Chondrocyte (in vitro differentiated cells): ENCODE data around the gene ARTN. TPM values are rescaled to one million over a fixed set of nuclear protein-coding genes. Genes with fewer than 3 reads are reported as not detected.

Experiments
- DNase-seq: peaks from one replicate; pipeline ENCODE4 v3.0.0; 2021; ENCODE audit warnings: mixed read lengths, low spot score
- H3K27ac Mint-ChIP-seq: one replicate; pipeline ENCODE4 v1.8.0; 2021; ENCODE audit warnings: mild to moderate bottlenecking, moderate library complexity, mixed read lengths; ENCODE audit not compliant: unreplicated experiment
- H3K27me3 Mint-ChIP-seq: 2 replicates; pipeline ENCODE4 v1.8.0; 2021; ENCODE audit warnings: low read depth, mixed read lengths
- H3K36me3 Mint-ChIP-seq: 2 replicates; pipeline ENCODE4 v1.8.0; 2021; ENCODE audit warnings: low read depth, mixed read lengths
- H3K4me1 Mint-ChIP-seq: 2 replicates; pipeline ENCODE4 v1.8.0; 2021; ENCODE audit warnings: low read depth, mild to moderate bottlenecking, mixed read lengths
- H3K4me3 Mint-ChIP-seq: one replicate; pipeline ENCODE4 v1.8.0; 2021; ENCODE audit warnings: mild to moderate bottlenecking, moderate library complexity, mixed read lengths; ENCODE audit not compliant: unreplicated experiment
- H3K9me3 Mint-ChIP-seq: 2 replicates; pipeline ENCODE4 v1.8.0; 2021; ENCODE audit warnings: low read depth, mixed read lengths
- CTCF ChIP-seq: fragments of 200-600 bp; sonication (generic); IDR thresholded peaks from 2 replicates; pipeline ENCODE4 v1.5.0; 2021; ENCODE audit warnings: antibody characterized with exemption, mild to moderate bottlenecking, moderate library complexity
- total RNA-seq: library from RNA; stranded (reverse); gene quantifications from 3 replicates; pipeline ENCODE4 v1.2.1, GENCODE V29; 2021

Gene ARTN
- total RNA-seq, 1 donor from 2014 or later = 0.50 TPM

GRCh38 chr1:43898981-43899380 lies 34.6 kb upstream of the ARTN start:
- TF ChIP-seq CTCF = no peak
- H3K4me3 Mint-ChIP-seq = no peak overlapping the region
- DNase-seq = no peak
- H3K27ac Mint-ChIP-seq = no peak overlapping the region
- no peaks in the 10 kb centered on the region for H3K27me3 Mint-ChIP-seq
- H3K4me1 Mint-ChIP-seq = peaks cover 1% of the 10 kb centered on the region
- H3K9me3 Mint-ChIP-seq = no peaks in the 10 kb centered on the region
- peaks cover 30% of the 10 kb centered on the region for H3K36me3 Mint-ChIP-seq

GRCh38 chr1:43900386-43900785 lies 33.2 kb upstream of the ARTN start:
- no peak for DNase-seq
- H3K9me3 Mint-ChIP-seq = no peaks in the 10 kb centered on the region
- H3K27ac Mint-ChIP-seq = no peak overlapping the region
- H3K4me1 Mint-ChIP-seq = no peaks in the 10 kb centered on the region
- H3K4me3 Mint-ChIP-seq = no peak overlapping the region
- H3K27me3 Mint-ChIP-seq = no peaks in the 10 kb centered on the region
- H3K36me3 Mint-ChIP-seq = peaks cover 19% of the 10 kb centered on the region
- no peak for TF ChIP-seq CTCF

- no peak for DNase-seq
- Mint-ChIP-seq H3K9me3 (no peaks in the 10 kb centered on the region), H3K36me3 (peaks cover 15% of the 10 kb centered on the region), H3K4me1 (no peaks in the 10 kb centered on the region), H3K27ac (no peak overlapping the region), H3K4me3 (no peak overlapping the region), H3K27me3 (no peaks in the 10 kb centered on the region)
- no peak for TF ChIP-seq CTCF
Observed at GRCh38 chr1:43901196-43901961, 32.2 kb upstream of the ARTN start.

- H3K36me3 Mint-ChIP-seq = peaks cover 15% of the 10 kb centered on the region
- no peak for DNase-seq
- H3K4me1 Mint-ChIP-seq = no peaks in the 10 kb centered on the region
- H3K9me3 Mint-ChIP-seq = no peaks in the 10 kb centered on the region
- no peak overlapping the region for H3K4me3 Mint-ChIP-seq
- TF ChIP-seq CTCF = no peak
- no peak overlapping the region for H3K27ac Mint-ChIP-seq
- no peaks in the 10 kb centered on the region for H3K27me3 Mint-ChIP-seq
Observed at GRCh38 chr1:43902058-43902831, 31.4 kb upstream of the ARTN start.

GRCh38 chr1:43904660-43905551 lies 28.7 kb upstream of the ARTN start:
- Mint-ChIP-seq H3K4me1 (no peaks in the 10 kb centered on the region), H3K4me3 (no peak overlapping the region), H3K27me3 (no peaks in the 10 kb centered on the region), H3K36me3 (peaks cover 13% of the 10 kb centered on the region), H3K27ac (no peak overlapping the region), H3K9me3 (no peaks in the 10 kb centered on the region)
- TF ChIP-seq CTCF = no peak
- no peak for DNase-seq
